Uterus (tissue), 2 donors: Measurements from ENCODE around the gene LRRC7.

Source experiments
- POLR2A ChIP-seq, 2 donors: fragments of 450-650 bp; IDR thresholded peaks; one replicate each; pipeline ENCODE4 v1.6.1; 2016; ENCODE audit warnings: antibody characterized with exemption in 2 of 2, mild to moderate bottlenecking in 1 of 2, moderate library complexity in 1 of 2
- TF ChIP-seq, protein P1 (sequence below), 4 experiments: fragments of 200-600 bp in 2 of 4; fragments of 450-650 bp in 2 of 4; sonication (generic) in 2 of 4; IDR thresholded peaks; one replicate each; pipeline ENCODE4 v1.5.1; 2016 to 2019; ENCODE audit warnings: antibody characterized with exemption in 4 of 4, mild to moderate bottlenecking in 2 of 4, moderate library complexity in 1 of 4

DNA sequence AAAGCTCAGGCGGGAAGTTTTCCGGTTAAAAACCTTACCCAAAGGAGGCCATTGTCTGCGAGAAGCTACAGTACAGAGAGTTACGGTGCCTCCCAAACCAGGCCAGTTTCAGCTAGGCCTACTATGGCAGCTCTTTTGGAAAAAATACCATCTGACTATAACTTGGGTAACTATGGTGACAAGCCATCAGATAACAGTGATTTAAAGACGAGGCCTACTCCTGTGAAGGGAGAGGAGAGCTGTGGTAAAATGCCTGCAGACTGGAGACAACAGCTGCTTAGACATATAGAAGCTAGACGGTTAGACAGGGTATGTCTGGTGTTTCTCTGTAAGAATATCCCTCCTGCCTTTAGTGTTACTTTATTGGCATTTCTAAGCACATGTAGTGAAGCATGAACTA is 471.8 kb downstream of the LRRC7 start:
- TF ChIP-seq, protein P1, sequence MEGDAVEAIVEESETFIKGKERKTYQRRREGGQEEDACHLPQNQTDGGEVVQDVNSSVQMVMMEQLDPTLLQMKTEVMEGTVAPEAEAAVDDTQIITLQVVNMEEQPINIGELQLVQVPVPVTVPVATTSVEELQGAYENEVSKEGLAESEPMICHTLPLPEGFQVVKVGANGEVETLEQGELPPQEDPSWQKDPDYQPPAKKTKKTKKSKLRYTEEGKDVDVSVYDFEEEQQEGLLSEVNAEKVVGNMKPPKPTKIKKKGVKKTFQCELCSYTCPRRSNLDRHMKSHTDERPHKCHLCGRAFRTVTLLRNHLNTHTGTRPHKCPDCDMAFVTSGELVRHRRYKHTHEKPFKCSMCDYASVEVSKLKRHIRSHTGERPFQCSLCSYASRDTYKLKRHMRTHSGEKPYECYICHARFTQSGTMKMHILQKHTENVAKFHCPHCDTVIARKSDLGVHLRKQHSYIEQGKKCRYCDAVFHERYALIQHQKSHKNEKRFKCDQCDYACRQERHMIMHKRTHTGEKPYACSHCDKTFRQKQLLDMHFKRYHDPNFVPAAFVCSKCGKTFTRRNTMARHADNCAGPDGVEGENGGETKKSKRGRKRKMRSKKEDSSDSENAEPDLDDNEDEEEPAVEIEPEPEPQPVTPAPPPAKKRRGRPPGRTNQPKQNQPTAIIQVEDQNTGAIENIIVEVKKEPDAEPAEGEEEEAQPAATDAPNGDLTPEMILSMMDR (IDR thresholded peaks at IDR 0.05), result no peak
- TF ChIP-seq POLR2A (IDR thresholded peaks at IDR 0.05), result no peak
